Measurements from ENCODE around the gene CUX1. TPM values are rescaled to one million over a fixed set of nuclear protein-coding genes. Genes with fewer than 3 reads are reported as not detected.
"Not testable (repeated sequence)": the region's sequence is repeated elsewhere in the genome, so short reads cannot be mapped to it uniquely, and the experiment has no call there.

Gene CUX1
- total and polyA plus RNA-seq, 2 donors (not counting 1 experiment from before 2014, with no cell fraction given) = 22.7 to 38.1 TPM

DNA sequence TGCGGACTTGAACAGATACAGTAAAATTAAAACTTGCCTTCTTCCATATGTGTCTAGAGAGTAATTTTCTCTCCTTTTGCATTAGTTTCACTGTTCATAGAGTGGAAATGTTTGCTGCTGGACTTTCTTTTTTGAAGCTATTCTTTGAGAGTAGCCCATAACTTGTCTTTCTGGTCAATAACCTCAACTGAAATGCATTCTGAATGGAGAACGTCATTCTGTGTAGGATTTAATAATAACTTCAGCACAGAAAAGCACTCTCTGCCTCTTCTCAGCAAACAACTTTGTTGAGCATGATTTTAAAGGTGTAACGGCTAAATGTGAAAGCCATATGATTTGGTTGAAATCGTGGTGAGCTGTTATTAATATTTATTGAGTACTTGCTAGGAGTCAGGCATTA, 111.8 kb downstream of the CUX1 start:
- H3K27ac ChIP-seq (ENCODE audit: insufficient read depth, low read length) = no peak overlapping the region
- no peak overlapping the region for H3K9ac ChIP-seq (ENCODE audit: insufficient read depth, low read length)

DNA sequence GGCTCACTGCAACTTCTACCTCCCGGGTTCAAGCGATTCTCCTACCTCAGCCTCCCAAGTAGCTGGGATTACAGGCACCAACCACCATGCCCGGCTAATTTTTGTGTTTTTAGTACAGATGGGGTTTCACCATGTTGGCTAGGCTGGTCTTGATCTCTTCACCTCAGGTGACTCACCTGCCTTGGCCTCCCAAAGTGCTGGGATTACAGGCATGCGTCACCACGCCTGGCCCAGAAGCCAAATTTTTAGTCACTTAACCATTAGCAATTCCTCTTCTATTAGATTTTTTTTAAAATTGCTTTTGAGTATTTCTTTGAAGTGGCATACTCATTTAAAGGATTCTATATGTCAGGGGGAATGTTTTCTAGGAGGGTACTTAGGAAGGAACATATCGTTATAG, 112.5 kb downstream of the CUX1 start:
- peak in 1 of 2 donors; percentile 22 for DNase-seq (ENCODE audit: low read depth in 2 of 2)
- not testable (repeated sequence) for H2AFZ ChIP-seq (ENCODE audit: low read length)

More for the DNA sequence above, 111.8 kb downstream of the CUX1 start:
- Histone ChIP-seq H3K79me2 (ENCODE audit: control insufficient read depth, insufficient read depth, low read length) (no peaks in the 10 kb centered on the region), H3K27me3 (ENCODE audit: control insufficient read depth, insufficient read depth, low read length) (no peaks in the 10 kb centered on the region), H3K4me3 (replicated peaks in 1 of 4; ENCODE audit: control extremely low read depth in 1 of 4, insufficient read depth in 1 of 4, low read depth in 3 of 4, low read length in 4 of 4) (no peak overlapping the region), H3K9me3 (ENCODE audit: control insufficient read depth, insufficient read depth, low read depth, low read length) (no peaks in the 10 kb centered on the region), H4K20me1 (ENCODE audit: control insufficient read depth, extremely low read depth, insufficient read depth, low read length) (no peaks in the 10 kb centered on the region), H3K4me2 (ENCODE audit: extremely low read depth, insufficient read depth, low read length) (no peak overlapping the region), H3K4me1 (ENCODE audit: control insufficient read depth, extremely low read depth, insufficient read depth, low read length) (no peaks in the 10 kb centered on the region), H3K36me3 (ENCODE audit: control insufficient read depth, insufficient read depth, low read length) (no peaks in the 10 kb centered on the region), H2AFZ (ENCODE audit: low read length) (no peak overlapping the region)
- TF ChIP-seq, protein P1, sequence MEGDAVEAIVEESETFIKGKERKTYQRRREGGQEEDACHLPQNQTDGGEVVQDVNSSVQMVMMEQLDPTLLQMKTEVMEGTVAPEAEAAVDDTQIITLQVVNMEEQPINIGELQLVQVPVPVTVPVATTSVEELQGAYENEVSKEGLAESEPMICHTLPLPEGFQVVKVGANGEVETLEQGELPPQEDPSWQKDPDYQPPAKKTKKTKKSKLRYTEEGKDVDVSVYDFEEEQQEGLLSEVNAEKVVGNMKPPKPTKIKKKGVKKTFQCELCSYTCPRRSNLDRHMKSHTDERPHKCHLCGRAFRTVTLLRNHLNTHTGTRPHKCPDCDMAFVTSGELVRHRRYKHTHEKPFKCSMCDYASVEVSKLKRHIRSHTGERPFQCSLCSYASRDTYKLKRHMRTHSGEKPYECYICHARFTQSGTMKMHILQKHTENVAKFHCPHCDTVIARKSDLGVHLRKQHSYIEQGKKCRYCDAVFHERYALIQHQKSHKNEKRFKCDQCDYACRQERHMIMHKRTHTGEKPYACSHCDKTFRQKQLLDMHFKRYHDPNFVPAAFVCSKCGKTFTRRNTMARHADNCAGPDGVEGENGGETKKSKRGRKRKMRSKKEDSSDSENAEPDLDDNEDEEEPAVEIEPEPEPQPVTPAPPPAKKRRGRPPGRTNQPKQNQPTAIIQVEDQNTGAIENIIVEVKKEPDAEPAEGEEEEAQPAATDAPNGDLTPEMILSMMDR (conservative IDR thresholded peaks at IDR 0.05 in 1 of 2, IDR thresholded peaks at IDR 0.05 in 1 of 2; ENCODE audit: low read depth in 1 of 2, low read length in 2 of 2) = no peak
- no peak for TF ChIP-seq EZH2 (IDR thresholded peaks at IDR 0.05; ENCODE audit: low read length, missing control alignments)
- DNase-seq (ENCODE audit: low read depth in 2 of 2) = no peak

DNA sequence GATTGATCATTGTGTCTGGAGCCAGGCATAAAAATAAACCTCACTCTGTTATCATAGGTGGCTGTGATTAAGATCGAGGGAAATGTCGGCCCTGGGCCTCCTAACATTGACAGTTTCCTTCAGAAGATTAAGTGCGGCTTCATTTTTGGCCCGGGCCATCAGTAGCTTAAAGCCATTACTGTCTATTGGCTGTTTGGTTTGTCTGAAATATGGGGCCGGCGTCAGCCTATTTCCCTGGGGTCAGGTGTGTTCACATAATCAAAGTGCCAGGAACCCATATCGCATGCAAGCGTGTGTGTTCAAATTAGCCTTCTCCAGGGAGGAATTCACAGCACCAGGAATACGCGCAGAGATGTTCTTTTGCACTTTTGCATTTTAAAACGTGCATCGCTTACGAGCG, 114.7 kb downstream of the CUX1 start:
- Histone ChIP-seq H3K79me2 (ENCODE audit: control insufficient read depth, insufficient read depth, low read length) (no peaks in the 10 kb centered on the region), H3K27ac (ENCODE audit: insufficient read depth, low read length) (no peak overlapping the region), H4K20me1 (ENCODE audit: control insufficient read depth, extremely low read depth, insufficient read depth, low read length) (no peaks in the 10 kb centered on the region)

More for the DNA sequence above, 112.5 kb downstream of the CUX1 start:
- H3K4me3 ChIP-seq (replicated peaks in 1 of 4; ENCODE audit: control extremely low read depth in 1 of 4, insufficient read depth in 1 of 4, low read depth in 3 of 4, low read length in 4 of 4); H3K9me3 ChIP-seq (ENCODE audit: control insufficient read depth, insufficient read depth, low read depth, low read length); H3K79me2 ChIP-seq (ENCODE audit: control insufficient read depth, insufficient read depth, low read length); H3K36me3 ChIP-seq (ENCODE audit: control insufficient read depth, insufficient read depth, low read length); H3K27ac ChIP-seq (ENCODE audit: insufficient read depth, low read length); H3K27me3 ChIP-seq (ENCODE audit: control insufficient read depth, insufficient read depth, low read length); H3K4me2 ChIP-seq (ENCODE audit: extremely low read depth, insufficient read depth, low read length); H3K4me1 ChIP-seq (ENCODE audit: control insufficient read depth, extremely low read depth, insufficient read depth, low read length); H4K20me1 ChIP-seq (ENCODE audit: control insufficient read depth, extremely low read depth, insufficient read depth, low read length); H3K9ac ChIP-seq (ENCODE audit: insufficient read depth, low read length): not testable (repeated sequence)

More for the DNA sequence above, 114.7 kb downstream of the CUX1 start:
- Histone ChIP-seq H3K36me3 (ENCODE audit: control insufficient read depth, insufficient read depth, low read length) (no peaks in the 10 kb centered on the region), H3K4me1 (ENCODE audit: control insufficient read depth, extremely low read depth, insufficient read depth, low read length) (peaks cover 2% of the 10 kb centered on the region), H3K4me2 (ENCODE audit: extremely low read depth, insufficient read depth, low read length) (no peak overlapping the region), H2AFZ (ENCODE audit: low read length) (no peak overlapping the region), H3K9me3 (ENCODE audit: control insufficient read depth, insufficient read depth, low read depth, low read length) (no peaks in the 10 kb centered on the region), H3K4me3 (replicated peaks in 1 of 4; ENCODE audit: control extremely low read depth in 1 of 4, insufficient read depth in 1 of 4, low read depth in 3 of 4, low read length in 4 of 4) (no peak overlapping the region), H3K9ac (ENCODE audit: insufficient read depth, low read length) (no peak overlapping the region), H3K27me3 (ENCODE audit: control insufficient read depth, insufficient read depth, low read length) (no peaks in the 10 kb centered on the region)
- no peak for DNase-seq (ENCODE audit: low read depth in 2 of 2)
- TF ChIP-seq, protein P1 (conservative IDR thresholded peaks at IDR 0.05 in 1 of 2, IDR thresholded peaks at IDR 0.05 in 1 of 2; ENCODE audit: low read depth in 1 of 2, low read length in 2 of 2) = no peak
- no peak for TF ChIP-seq EZH2 (IDR thresholded peaks at IDR 0.05; ENCODE audit: low read length, missing control alignments)

All from fibroblast of lung (primary cell).